ENCODE data around the gene COL13A1.

The COL13A1 gene

DNA sequence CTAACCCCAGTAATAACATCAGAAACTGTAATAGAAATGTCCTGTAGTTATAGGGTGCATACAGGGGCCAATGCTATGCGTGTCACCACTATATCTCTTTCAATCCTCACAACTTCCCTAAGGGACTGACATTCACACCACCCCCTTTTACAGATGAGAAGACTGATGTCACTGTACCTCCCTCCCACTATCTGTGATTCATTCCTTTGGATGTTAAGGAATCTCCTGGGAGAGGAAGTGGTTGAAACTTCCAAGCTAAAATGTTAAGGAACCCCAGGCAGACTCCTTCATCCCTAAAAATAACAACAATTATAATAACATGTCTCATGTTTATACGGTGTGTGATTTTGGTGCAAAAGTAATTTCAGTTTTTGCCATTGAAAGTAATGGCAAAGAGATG is 5.4 kb downstream of the COL13A1 start:
- no peaks in the 10 kb centered on the region for H3K27me3 ChIP-seq (ENCODE audit: insufficient read depth, low read length)
- no peak overlapping the region for H3K4me3 ChIP-seq (ENCODE audit: low read depth, low read length)
- peaks cover 12% of the 10 kb centered on the region for H3K4me1 ChIP-seq (ENCODE audit: control insufficient read depth, insufficient read depth, low read length, unreplicated experiment)
- H3K79me2 ChIP-seq (ENCODE audit: control insufficient read depth, insufficient read depth, low read length, unreplicated experiment), result peaks cover 6% of the 10 kb centered on the region
- H2AFZ ChIP-seq (ENCODE audit: low read length, unreplicated experiment), result no peak overlapping the region
- peak overlapping the region; percentile 6 for H3K27ac ChIP-seq (ENCODE audit: low read depth, low read length)
- no peaks in the 10 kb centered on the region for H3K36me3 ChIP-seq (ENCODE audit: insufficient read depth, low read length)

DNA sequence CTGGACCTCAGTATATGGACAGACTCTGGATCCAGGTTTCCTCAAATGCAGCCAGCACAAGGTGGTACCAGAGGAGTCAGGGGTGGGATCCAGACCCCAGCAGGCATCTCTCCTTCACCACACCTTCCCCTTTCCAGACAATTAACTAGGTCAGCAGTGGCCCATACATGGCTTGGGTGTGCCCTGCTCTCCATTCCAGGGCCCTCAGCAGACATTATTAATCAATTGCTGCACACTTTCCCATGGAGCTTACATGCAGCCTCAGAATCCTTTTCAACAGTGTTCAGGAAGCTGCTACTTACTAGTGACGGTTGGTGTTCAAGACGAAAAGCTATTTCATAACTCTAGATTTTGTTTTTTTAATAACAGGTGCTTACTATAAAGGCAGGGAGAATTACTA is 6.0 kb downstream of the COL13A1 start:
- peaks cover 6% of the 10 kb centered on the region for H3K79me2 ChIP-seq (ENCODE audit: control insufficient read depth, insufficient read depth, low read length, unreplicated experiment)
- H2AFZ ChIP-seq (ENCODE audit: low read length, unreplicated experiment), result no peak overlapping the region
- no peaks in the 10 kb centered on the region for H3K36me3 ChIP-seq (ENCODE audit: insufficient read depth, low read length)
- H3K4me1 ChIP-seq (ENCODE audit: control insufficient read depth, insufficient read depth, low read length, unreplicated experiment), result peaks cover 12% of the 10 kb centered on the region
- H3K4me3 ChIP-seq (ENCODE audit: low read depth, low read length), result no peak overlapping the region
- H3K27ac ChIP-seq (ENCODE audit: low read depth, low read length), result peak overlapping the region; percentile 6
- H3K27me3 ChIP-seq (ENCODE audit: insufficient read depth, low read length), result no peaks in the 10 kb centered on the region

DNA sequence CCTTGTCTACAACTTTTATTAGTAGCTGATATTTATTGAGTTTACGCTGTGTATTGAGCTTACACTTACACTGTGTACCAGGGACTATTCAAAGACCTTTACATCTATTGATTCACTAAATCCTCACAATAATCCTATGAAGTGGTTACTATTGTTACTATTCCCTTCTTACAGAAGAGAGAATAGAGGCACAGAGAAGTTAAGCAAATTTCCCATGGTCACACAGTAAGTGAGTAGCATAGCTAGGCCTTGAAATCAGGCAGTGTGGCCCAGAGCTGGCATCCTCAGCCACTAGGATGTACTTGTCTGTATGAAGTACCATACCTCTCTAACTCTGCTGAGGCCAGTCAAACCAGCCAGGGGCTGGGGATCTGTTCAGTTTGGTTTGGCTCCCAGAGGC is 7.6 kb downstream of the COL13A1 start:
- Histone ChIP-seq H3K27ac (ENCODE audit: low read depth, low read length) (no peak overlapping the region), H3K4me1 (ENCODE audit: control insufficient read depth, insufficient read depth, low read length, unreplicated experiment) (peaks cover 12% of the 10 kb centered on the region), H2AFZ (ENCODE audit: low read length, unreplicated experiment) (no peak overlapping the region), H3K36me3 (ENCODE audit: insufficient read depth, low read length) (no peaks in the 10 kb centered on the region), H3K4me3 (ENCODE audit: low read depth, low read length) (no peak overlapping the region), H3K79me2 (ENCODE audit: control insufficient read depth, insufficient read depth, low read length, unreplicated experiment) (no peaks in the 10 kb centered on the region), H3K27me3 (ENCODE audit: insufficient read depth, low read length) (no peaks in the 10 kb centered on the region)

DNA sequence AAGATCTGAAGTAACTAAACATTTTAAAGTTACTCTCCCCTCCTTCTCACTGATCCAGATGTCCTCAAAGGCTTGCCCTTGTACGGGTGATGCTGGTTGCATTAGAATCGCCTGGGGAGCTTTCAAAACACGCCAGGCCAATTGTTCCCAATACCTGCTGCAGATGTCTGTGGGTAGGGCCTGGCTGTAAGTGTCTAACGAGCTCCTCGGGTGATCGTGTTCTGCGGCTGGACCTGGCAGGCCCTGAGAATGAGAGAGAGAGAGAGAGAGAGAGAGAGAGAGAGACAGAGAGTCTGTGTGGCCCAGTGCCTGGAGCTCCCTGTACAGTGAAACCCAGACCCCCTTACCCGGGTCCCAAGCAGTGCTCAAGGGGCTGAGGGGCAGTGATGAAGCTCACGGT is 8.4 kb downstream of the COL13A1 start:
- Histone ChIP-seq H3K27me3 (ENCODE audit: insufficient read depth, low read length) (no peaks in the 10 kb centered on the region), H3K36me3 (ENCODE audit: insufficient read depth, low read length) (no peaks in the 10 kb centered on the region), H3K79me2 (ENCODE audit: control insufficient read depth, insufficient read depth, low read length, unreplicated experiment) (no peaks in the 10 kb centered on the region), H3K4me1 (ENCODE audit: control insufficient read depth, insufficient read depth, low read length, unreplicated experiment) (peaks cover 12% of the 10 kb centered on the region), H3K4me3 (ENCODE audit: low read depth, low read length) (no peak overlapping the region), H3K27ac (ENCODE audit: low read depth, low read length) (no peak overlapping the region), H2AFZ (ENCODE audit: low read length, unreplicated experiment) (no peak overlapping the region)

DNA sequence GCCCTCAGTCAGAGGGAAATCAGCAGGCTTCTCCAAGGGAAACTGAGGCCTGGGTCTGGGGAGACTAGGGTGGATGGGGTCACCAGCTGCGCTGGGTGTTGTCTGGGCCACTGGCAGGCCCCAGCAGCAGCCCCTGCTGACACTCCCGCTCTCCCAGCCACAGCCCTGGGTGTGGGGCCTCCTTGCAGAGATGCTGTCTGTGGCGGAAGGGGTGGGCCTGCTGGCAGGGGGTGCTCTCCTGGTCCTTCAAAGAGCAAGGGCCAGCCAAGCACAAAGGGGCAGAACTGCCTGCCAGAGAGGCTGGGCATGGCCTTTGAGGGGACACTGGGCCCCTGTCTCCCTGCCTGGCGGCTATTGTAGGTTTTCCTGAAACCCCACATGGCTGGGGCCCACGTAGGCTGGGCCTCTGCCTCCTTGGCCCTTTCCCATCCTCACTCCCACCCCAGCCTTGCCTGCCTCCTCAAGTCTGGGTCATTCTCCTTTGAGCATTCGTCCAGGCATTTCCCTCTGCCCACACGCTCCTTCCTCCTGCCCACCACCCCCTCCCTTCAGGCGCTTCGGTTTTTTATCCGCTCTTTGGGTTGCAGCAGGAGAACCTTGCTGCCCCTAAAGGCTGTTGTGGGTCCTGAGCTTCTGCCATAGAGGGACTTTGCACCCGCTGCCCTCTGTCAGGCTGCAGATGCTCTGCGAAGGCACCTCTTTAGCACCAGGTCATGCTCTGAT is 9.1 kb downstream of the COL13A1 start:
- H3K27ac ChIP-seq (ENCODE audit: low read depth, low read length), result no peak overlapping the region
- peaks cover 12% of the 10 kb centered on the region for H3K4me1 ChIP-seq (ENCODE audit: control insufficient read depth, insufficient read depth, low read length, unreplicated experiment)
- no peaks in the 10 kb centered on the region for H3K27me3 ChIP-seq (ENCODE audit: insufficient read depth, low read length)
- no peak overlapping the region for H2AFZ ChIP-seq (ENCODE audit: low read length, unreplicated experiment)
- no peaks in the 10 kb centered on the region for H3K79me2 ChIP-seq (ENCODE audit: control insufficient read depth, insufficient read depth, low read length, unreplicated experiment)
- no peak overlapping the region for H3K4me3 ChIP-seq (ENCODE audit: low read depth, low read length)
- no peaks in the 10 kb centered on the region for H3K36me3 ChIP-seq (ENCODE audit: insufficient read depth, low read length)

DNA sequence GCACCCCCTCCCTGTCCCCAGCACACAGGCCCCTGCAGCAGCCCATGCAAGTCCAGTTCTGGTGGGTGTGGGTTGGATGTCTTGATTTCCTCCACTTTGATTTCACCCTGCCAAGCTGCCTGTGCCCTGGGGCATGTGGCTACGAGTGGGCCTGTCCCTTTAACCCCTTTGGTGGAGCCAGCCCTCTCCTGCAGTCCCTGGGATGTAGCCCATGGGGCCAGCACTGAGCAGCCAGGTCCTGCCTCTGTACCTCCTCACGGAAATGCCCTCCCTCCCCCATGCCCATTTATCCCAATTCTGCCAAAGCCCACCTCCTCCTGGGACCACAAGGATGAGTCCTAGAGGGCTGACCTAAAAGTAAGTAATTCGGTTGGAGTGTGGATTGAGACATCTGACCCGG is 11.9 kb downstream of the COL13A1 start:
- H3K27me3 ChIP-seq (ENCODE audit: insufficient read depth, low read length), result no peaks in the 10 kb centered on the region
- H3K27ac ChIP-seq (ENCODE audit: low read depth, low read length), result no peak overlapping the region
- H3K4me1 ChIP-seq (ENCODE audit: control insufficient read depth, insufficient read depth, low read length, unreplicated experiment), result no peaks in the 10 kb centered on the region
- H3K79me2 ChIP-seq (ENCODE audit: control insufficient read depth, insufficient read depth, low read length, unreplicated experiment), result no peaks in the 10 kb centered on the region
- H2AFZ ChIP-seq (ENCODE audit: low read length, unreplicated experiment), result no peak overlapping the region
- no peak overlapping the region for H3K4me3 ChIP-seq (ENCODE audit: low read depth, low read length)
- H3K36me3 ChIP-seq (ENCODE audit: insufficient read depth, low read length), result no peaks in the 10 kb centered on the region

DNA sequence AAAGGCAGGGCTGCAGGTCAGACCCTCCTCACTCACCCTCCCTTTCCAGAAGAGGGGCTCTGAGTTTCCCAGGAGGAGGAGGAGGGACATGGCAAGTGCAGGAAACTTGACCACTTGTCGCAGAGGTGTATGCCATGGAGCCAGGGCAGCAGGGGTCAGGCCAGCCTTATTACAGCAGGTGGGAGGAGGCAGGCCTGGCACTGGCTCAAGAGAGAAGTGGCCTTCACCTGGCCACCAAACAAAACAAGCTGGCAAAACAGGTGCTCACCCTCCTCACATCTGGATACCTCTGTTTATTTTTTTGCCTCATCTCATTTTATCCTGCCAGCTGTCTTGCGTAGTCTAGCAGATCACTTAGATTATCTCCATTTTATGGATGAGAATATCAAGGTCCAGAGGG is 12.5 kb downstream of the COL13A1 start:
- Histone ChIP-seq H3K4me3 (ENCODE audit: low read depth, low read length) (no peak overlapping the region), H3K27me3 (ENCODE audit: insufficient read depth, low read length) (no peaks in the 10 kb centered on the region), H3K27ac (ENCODE audit: low read depth, low read length) (no peak overlapping the region), H3K36me3 (ENCODE audit: insufficient read depth, low read length) (no peaks in the 10 kb centered on the region), H3K4me1 (ENCODE audit: control insufficient read depth, insufficient read depth, low read length, unreplicated experiment) (peaks cover 5% of the 10 kb centered on the region), H2AFZ (ENCODE audit: low read length, unreplicated experiment) (no peak overlapping the region), H3K79me2 (ENCODE audit: control insufficient read depth, insufficient read depth, low read length, unreplicated experiment) (no peaks in the 10 kb centered on the region)

DNA sequence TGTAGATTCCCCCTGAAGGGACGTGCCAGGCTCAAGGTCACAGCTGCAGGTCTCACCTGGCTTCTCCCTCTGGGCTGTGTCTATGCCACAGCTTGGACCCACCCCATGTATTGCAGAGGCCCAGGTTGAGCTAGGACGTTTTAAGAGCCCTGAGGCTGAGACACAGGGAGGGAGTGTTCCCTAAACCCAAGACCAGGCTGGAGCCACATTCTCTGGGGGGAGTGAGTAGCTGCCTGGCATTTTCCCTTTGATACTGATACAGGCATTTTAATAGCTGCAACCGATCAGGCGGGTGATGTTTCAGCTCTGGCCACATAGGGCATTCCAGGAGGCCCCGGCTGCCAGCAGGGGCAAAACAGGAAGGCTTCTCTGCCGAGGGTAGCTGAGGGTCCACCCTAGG is 13.4 kb downstream of the COL13A1 start:
- H3K36me3 ChIP-seq (ENCODE audit: insufficient read depth, low read length), result no peaks in the 10 kb centered on the region
- H3K79me2 ChIP-seq (ENCODE audit: control insufficient read depth, insufficient read depth, low read length, unreplicated experiment), result no peaks in the 10 kb centered on the region
- H2AFZ ChIP-seq (ENCODE audit: low read length, unreplicated experiment), result no peak overlapping the region
- peaks cover 13% of the 10 kb centered on the region for H3K4me1 ChIP-seq (ENCODE audit: control insufficient read depth, insufficient read depth, low read length, unreplicated experiment)
- H3K27me3 ChIP-seq (ENCODE audit: insufficient read depth, low read length), result no peaks in the 10 kb centered on the region
- H3K4me3 ChIP-seq (ENCODE audit: low read depth, low read length), result no peak overlapping the region
- H3K27ac ChIP-seq (ENCODE audit: low read depth, low read length), result no peak overlapping the region

DNA sequence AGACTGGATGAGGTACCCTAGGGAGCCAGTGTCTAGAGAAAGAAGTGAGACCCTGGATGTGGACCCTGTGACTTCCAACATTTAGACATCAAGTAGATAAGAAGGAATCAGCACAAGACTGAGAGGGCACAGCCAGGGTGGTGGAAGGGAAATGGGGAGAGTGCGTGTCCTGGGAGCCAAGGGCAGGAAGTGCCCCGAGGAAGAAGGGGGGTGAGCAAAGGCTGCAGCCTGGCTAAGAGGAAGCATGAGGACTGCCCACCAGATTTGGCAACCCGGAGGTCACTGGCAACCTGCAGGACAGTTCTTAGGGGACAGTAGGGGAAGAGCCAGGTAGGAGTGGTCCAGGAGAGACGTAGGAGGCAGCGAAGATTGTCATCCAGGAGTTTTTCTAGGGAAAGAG is 14.8 kb downstream of the COL13A1 start:
- Histone ChIP-seq H3K36me3 (ENCODE audit: insufficient read depth, low read length) (no peaks in the 10 kb centered on the region), H3K4me3 (ENCODE audit: low read depth, low read length) (no peak overlapping the region), H3K4me1 (ENCODE audit: control insufficient read depth, insufficient read depth, low read length, unreplicated experiment) (peaks cover 15% of the 10 kb centered on the region), H3K27ac (ENCODE audit: low read depth, low read length) (no peak overlapping the region), H3K79me2 (ENCODE audit: control insufficient read depth, insufficient read depth, low read length, unreplicated experiment) (no peaks in the 10 kb centered on the region), H2AFZ (ENCODE audit: low read length, unreplicated experiment) (no peak overlapping the region), H3K27me3 (ENCODE audit: insufficient read depth, low read length) (no peaks in the 10 kb centered on the region)

DNA sequence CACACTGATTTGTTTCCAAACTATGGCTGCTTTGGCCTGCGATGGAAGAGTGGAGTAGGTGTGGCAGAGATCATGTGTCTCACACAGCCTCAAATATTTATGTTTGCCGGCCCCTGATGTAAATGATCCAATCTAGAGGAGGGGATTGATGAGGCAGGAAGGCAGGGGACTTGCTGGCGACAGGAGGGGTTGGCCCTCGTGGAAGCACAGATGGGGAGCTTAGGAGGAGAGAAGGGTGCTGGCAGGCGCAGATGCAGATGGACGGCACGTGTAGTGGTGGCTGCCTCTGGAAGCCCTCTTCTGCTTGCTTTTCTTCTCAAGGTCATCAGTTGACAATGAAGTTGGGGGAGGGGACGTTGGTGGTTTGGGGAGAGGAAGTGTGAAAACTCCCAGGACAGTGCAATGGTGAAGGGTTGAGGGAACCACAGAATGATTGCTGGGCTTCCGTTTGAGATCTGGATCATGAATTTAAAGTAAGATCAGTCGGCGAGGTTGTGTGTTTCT is 15.4 kb downstream of the COL13A1 start:
- Histone ChIP-seq H3K79me2 (ENCODE audit: control insufficient read depth, insufficient read depth, low read length, unreplicated experiment) (no peaks in the 10 kb centered on the region), H3K4me3 (ENCODE audit: low read depth, low read length) (no peak overlapping the region), H3K4me1 (ENCODE audit: control insufficient read depth, insufficient read depth, low read length, unreplicated experiment) (peaks cover 15% of the 10 kb centered on the region), H2AFZ (ENCODE audit: low read length, unreplicated experiment) (no peak overlapping the region), H3K27me3 (ENCODE audit: insufficient read depth, low read length) (no peaks in the 10 kb centered on the region), H3K36me3 (ENCODE audit: insufficient read depth, low read length) (no peaks in the 10 kb centered on the region), H3K27ac (ENCODE audit: low read depth, low read length) (no peak overlapping the region)

DNA sequence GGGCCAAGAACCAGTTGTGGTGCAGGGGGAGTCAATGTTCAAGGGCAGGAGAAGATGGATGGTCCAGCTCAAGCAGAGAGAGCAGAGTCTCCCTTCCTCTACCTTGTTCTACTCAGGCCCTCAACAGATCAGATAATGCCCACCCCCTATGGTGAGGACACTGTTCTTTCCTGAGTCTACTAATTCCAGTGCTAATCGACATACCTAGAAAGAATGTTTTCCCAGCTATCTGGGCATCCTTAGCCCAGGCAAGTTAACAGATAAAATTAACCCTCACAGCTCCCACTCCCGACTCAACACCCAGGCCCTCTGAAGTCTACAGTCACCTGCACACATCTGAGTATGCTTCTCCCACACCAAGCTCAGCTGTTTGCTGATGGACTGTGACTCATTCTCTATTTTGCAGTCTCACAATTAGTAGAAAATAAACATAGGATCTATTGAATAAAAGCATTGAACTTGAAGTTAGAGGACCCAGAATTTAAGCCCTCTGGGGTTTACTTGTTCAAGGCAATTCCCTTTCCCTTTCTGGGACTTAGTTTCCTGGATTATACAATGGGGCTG is 17.1 kb downstream of the COL13A1 start:
- Histone ChIP-seq H3K79me2 (ENCODE audit: control insufficient read depth, insufficient read depth, low read length, unreplicated experiment) (no peaks in the 10 kb centered on the region), H2AFZ (ENCODE audit: low read length, unreplicated experiment) (no peak overlapping the region), H3K36me3 (ENCODE audit: insufficient read depth, low read length) (no peaks in the 10 kb centered on the region), H3K27me3 (ENCODE audit: insufficient read depth, low read length) (no peaks in the 10 kb centered on the region), H3K27ac (ENCODE audit: low read depth, low read length) (no peak overlapping the region), H3K4me1 (ENCODE audit: control insufficient read depth, insufficient read depth, low read length, unreplicated experiment) (peaks cover 15% of the 10 kb centered on the region), H3K4me3 (ENCODE audit: low read depth, low read length) (no peak overlapping the region)
